ENCODE data around the gene TSKU. TPM values are rescaled to one million over a fixed set of nuclear protein-coding genes. Genes with fewer than 3 reads are reported as not detected.
A peak's percentile ranks its signal among the peaks of the same experiment; 100 is the strongest.

TSKU gene
- total RNA-seq, 1 donor from 2014 or later = 84.0 TPM

DNA sequence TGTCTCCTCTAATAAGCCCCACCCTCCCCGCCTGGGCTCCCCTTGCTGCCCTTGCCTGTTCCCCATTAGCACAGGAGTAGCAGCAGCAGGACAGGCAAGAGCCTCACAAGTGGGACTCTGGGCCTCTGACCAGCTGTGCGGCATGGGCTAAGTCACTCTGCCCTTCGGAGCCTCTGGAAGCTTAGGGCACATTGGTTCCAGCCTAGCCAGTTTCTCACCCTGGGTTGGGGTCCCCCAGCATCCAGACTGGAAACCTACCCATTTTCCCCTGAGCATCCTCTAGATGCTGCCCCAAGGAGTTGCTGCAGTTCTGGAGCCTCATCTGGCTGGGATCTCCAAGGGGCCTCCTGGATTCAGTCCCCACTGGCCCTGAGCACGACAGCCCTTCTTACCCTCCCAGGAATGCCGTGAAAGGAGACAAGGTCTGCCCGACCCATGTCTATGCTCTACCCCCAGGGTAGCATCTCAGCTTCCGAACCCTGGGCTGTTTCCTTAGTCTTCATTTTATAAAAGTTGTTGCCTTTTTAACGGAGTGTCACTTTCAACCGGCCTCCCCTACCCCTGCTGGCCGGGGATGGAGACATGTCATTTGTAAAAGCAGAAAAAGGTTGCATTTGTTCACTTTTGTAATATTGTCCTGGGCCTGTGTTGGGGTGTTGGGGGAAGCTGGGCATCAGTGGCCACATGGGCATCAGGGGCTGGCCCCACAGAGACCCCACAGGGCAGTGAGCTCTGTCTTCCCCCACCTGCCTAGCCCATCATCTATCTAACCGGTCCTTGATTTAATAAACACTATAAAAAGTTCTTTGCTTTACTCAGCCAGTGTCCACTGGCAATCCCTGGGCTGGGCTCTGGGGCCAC is 14.4 kb downstream of the TSKU start:
- peak; percentile 82 for DNase-seq (ENCODE audit: extremely low spot score, unreplicated experiment)
- Mint-ChIP-seq H3K4me3 (ENCODE audit: unreplicated experiment) (no peak overlapping the region), H3K27ac (ENCODE audit: unreplicated experiment) (no peak overlapping the region), H3K27me3 (ENCODE audit: unreplicated experiment) (no peaks in the 10 kb centered on the region), H3K36me3 (ENCODE audit: unreplicated experiment) (peaks cover 24% of the 10 kb centered on the region), H3K9me3 (ENCODE audit: unreplicated experiment) (no peaks in the 10 kb centered on the region), H3K4me1 (ENCODE audit: unreplicated experiment) (peaks cover 78% of the 10 kb centered on the region)
- TF ChIP-seq, protein P1, sequence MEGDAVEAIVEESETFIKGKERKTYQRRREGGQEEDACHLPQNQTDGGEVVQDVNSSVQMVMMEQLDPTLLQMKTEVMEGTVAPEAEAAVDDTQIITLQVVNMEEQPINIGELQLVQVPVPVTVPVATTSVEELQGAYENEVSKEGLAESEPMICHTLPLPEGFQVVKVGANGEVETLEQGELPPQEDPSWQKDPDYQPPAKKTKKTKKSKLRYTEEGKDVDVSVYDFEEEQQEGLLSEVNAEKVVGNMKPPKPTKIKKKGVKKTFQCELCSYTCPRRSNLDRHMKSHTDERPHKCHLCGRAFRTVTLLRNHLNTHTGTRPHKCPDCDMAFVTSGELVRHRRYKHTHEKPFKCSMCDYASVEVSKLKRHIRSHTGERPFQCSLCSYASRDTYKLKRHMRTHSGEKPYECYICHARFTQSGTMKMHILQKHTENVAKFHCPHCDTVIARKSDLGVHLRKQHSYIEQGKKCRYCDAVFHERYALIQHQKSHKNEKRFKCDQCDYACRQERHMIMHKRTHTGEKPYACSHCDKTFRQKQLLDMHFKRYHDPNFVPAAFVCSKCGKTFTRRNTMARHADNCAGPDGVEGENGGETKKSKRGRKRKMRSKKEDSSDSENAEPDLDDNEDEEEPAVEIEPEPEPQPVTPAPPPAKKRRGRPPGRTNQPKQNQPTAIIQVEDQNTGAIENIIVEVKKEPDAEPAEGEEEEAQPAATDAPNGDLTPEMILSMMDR (IDR thresholded peaks at IDR 0.05) = no peak

DNA sequence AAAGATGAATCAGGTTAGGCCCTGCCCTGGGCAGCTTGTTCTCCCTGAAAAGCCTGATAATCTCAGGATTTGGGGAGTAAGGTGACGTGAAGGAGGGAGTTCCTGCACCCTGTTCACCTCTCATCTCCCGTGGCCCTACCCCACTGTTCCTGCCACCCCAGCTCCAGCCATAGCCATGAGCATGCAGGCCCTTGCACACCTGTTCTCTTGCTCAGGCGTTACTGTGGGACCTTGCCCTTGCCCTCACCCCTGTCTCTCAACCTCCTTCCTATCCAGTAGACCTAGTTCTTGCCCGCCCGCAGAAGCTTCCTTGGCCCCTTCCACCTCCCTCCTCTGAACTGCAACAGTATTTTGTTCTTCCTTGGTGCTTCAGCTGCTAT is 15.0 kb downstream of the TSKU start:
- Mint-ChIP-seq H3K36me3 (ENCODE audit: unreplicated experiment) (peaks cover 24% of the 10 kb centered on the region), H3K9me3 (ENCODE audit: unreplicated experiment) (no peaks in the 10 kb centered on the region), H3K27me3 (ENCODE audit: unreplicated experiment) (no peaks in the 10 kb centered on the region), H3K4me1 (ENCODE audit: unreplicated experiment) (peaks cover 78% of the 10 kb centered on the region), H3K4me3 (ENCODE audit: unreplicated experiment) (no peak overlapping the region), H3K27ac (ENCODE audit: unreplicated experiment) (no peak overlapping the region)
- TF ChIP-seq, protein P1 (IDR thresholded peaks at IDR 0.05) = no peak
- peak; percentile 48 for DNase-seq (ENCODE audit: extremely low spot score, unreplicated experiment)

- Mint-ChIP-seq H3K36me3 (ENCODE audit: unreplicated experiment) (peaks cover 24% of the 10 kb centered on the region), H3K4me1 (ENCODE audit: unreplicated experiment) (peaks cover 78% of the 10 kb centered on the region), H3K9me3 (ENCODE audit: unreplicated experiment) (no peaks in the 10 kb centered on the region), H3K27ac (ENCODE audit: unreplicated experiment) (no peak overlapping the region), H3K4me3 (ENCODE audit: unreplicated experiment) (peak overlapping the region; percentile 20), H3K27me3 (ENCODE audit: unreplicated experiment) (no peaks in the 10 kb centered on the region)
- DNase-seq (ENCODE audit: extremely low spot score, unreplicated experiment) = peak; percentile 65
- TF ChIP-seq, protein P1 (IDR thresholded peaks at IDR 0.05) = no peak
Observed at GRCh38 chr11:76798671-76799065, 15.5 kb downstream of the TSKU start.

- H3K4me1 Mint-ChIP-seq (ENCODE audit: unreplicated experiment) = peaks cover 75% of the 10 kb centered on the region
- no peaks in the 10 kb centered on the region for H3K9me3 Mint-ChIP-seq (ENCODE audit: unreplicated experiment)
- H3K27ac Mint-ChIP-seq (ENCODE audit: unreplicated experiment) = no peak overlapping the region
- H3K27me3 Mint-ChIP-seq (ENCODE audit: unreplicated experiment) = no peaks in the 10 kb centered on the region
- peaks cover 24% of the 10 kb centered on the region for H3K36me3 Mint-ChIP-seq (ENCODE audit: unreplicated experiment)
- TF ChIP-seq, protein P1 (IDR thresholded peaks at IDR 0.05) = peak; percentile 95
- DNase-seq (ENCODE audit: extremely low spot score, unreplicated experiment) = peak; percentile 90
- H3K4me3 Mint-ChIP-seq (ENCODE audit: unreplicated experiment) = peak overlapping the region; percentile 20
Observed at GRCh38 chr11:76799066-76799804, 16.1 kb downstream of the TSKU start.

Measured in osteocyte (in vitro differentiated cells).